ENCODE data around the gene TMEM14B. TPM values are rescaled to one million over a fixed set of nuclear protein-coding genes. Genes with fewer than 3 reads are reported as not detected.

Gene TMEM14B
- total RNA-seq, 1 donor from 2014 or later, result 62.3 TPM

DNA sequence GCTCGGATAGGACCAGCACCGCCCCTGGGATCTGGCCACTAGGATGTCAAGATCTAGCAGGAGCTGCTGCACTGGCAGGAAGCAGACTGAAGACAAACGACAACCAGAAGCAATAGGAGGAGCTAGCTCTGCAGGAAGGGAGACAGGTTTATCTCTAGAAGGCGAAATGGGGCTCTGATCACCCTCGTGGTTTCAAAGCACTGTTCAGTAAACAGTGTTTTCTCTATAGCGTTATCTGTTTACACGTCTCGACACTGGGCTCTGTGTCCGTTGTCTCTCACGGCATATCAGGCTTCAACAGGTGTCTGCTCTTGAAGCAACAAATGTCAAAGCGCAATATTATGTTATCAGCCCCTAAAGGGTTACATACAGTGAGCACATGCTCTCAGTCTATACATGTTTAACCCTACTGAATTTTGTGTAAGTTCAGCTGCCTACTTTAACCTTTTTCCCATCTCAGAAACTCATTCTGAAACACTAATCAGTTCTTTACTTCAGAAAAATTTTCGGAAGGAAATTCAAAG, 23.8 kb downstream of the TMEM14B start:
- Mint-ChIP-seq H3K9me3 (ENCODE audit: unreplicated experiment) (peaks cover 1% of the 10 kb centered on the region), H3K36me3 (ENCODE audit: unreplicated experiment) (no peaks in the 10 kb centered on the region), H3K27ac (ENCODE audit: unreplicated experiment) (no peak overlapping the region), H3K27me3 (ENCODE audit: unreplicated experiment) (no peaks in the 10 kb centered on the region), H3K4me1 (ENCODE audit: low read depth, unreplicated experiment) (no peaks in the 10 kb centered on the region), H3K4me3 (ENCODE audit: unreplicated experiment) (no peak overlapping the region)
- no peak for DNase-seq
- TF ChIP-seq, protein P1, sequence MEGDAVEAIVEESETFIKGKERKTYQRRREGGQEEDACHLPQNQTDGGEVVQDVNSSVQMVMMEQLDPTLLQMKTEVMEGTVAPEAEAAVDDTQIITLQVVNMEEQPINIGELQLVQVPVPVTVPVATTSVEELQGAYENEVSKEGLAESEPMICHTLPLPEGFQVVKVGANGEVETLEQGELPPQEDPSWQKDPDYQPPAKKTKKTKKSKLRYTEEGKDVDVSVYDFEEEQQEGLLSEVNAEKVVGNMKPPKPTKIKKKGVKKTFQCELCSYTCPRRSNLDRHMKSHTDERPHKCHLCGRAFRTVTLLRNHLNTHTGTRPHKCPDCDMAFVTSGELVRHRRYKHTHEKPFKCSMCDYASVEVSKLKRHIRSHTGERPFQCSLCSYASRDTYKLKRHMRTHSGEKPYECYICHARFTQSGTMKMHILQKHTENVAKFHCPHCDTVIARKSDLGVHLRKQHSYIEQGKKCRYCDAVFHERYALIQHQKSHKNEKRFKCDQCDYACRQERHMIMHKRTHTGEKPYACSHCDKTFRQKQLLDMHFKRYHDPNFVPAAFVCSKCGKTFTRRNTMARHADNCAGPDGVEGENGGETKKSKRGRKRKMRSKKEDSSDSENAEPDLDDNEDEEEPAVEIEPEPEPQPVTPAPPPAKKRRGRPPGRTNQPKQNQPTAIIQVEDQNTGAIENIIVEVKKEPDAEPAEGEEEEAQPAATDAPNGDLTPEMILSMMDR (IDR thresholded peaks at IDR 0.05; ENCODE audit: partially characterized antibody, unreplicated experiment), result no peak

DNA sequence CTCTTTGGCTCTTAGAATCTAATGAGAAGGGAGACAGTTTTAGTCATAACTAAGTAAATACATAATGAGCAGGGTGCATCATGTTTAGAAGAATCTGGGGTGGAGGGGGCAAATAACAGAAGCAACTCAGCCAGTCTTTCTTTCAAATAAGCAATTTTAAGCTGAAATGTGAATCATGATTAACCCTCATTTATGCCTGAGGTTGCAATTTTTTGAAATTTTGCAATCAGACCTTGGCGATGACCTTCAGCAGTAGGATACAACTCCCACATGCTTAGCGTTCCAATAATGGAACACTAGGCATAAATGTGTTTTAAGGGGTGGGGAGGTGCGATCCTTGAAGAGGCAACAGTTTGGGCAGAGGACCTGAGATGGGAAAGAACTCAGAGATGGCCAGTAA, 30.6 kb downstream of the TMEM14B start:
- Mint-ChIP-seq H3K36me3 (ENCODE audit: unreplicated experiment) (no peaks in the 10 kb centered on the region), H3K4me1 (ENCODE audit: low read depth, unreplicated experiment) (no peaks in the 10 kb centered on the region), H3K9me3 (ENCODE audit: unreplicated experiment) (no peaks in the 10 kb centered on the region), H3K27ac (ENCODE audit: unreplicated experiment) (no peak overlapping the region), H3K4me3 (ENCODE audit: unreplicated experiment) (no peak overlapping the region), H3K27me3 (ENCODE audit: unreplicated experiment) (no peaks in the 10 kb centered on the region)
- DNase-seq, result no peak
- TF ChIP-seq, protein P1 (IDR thresholded peaks at IDR 0.05; ENCODE audit: partially characterized antibody, unreplicated experiment), result no peak

DNA sequence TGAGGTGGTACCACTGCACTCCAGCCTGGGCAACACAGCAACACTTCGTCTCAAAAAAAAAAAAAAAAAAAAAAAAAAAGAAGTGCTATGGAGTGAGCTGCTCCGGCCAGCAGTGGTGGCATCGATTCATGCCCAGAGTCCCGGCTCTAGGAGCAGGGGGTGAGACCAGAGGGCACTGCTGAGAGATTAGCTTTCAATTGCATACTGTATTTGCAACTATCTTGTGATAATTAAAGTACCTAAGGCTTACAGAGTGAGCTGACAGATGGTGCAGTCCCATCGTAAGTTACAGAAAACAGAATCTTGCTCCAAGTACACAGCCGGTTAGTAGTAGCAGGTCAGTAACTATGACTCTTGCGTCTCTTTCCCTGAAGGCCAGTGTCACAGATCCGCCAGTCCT, 31.5 kb downstream of the TMEM14B start:
- TF ChIP-seq, protein P1 (IDR thresholded peaks at IDR 0.05; ENCODE audit: partially characterized antibody, unreplicated experiment), result no peak
- Mint-ChIP-seq H3K36me3 (ENCODE audit: unreplicated experiment) (no peaks in the 10 kb centered on the region), H3K4me1 (ENCODE audit: low read depth, unreplicated experiment) (no peaks in the 10 kb centered on the region), H3K4me3 (ENCODE audit: unreplicated experiment) (no peak overlapping the region), H3K9me3 (ENCODE audit: unreplicated experiment) (no peaks in the 10 kb centered on the region), H3K27me3 (ENCODE audit: unreplicated experiment) (no peaks in the 10 kb centered on the region), H3K27ac (ENCODE audit: unreplicated experiment) (no peak overlapping the region)
- no peak for DNase-seq

DNA sequence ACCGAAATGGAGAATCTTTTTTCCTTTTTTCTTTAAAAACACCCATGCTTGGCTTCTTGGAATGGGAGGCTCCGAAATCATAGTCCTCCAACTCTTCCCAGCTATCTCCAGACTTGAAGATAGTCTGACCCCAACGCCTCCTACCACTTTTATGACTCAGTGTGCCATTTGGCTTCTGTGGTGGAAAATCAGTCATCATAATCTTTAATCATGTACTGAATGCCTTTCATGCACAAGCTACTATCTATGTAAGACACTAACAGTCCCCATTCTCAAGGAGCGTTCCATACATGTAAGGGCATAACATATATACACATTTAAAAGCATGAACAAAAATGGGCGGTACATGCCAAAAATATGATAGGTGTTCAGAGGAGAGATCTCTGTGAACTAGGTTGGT, 44.1 kb downstream of the TMEM14B start:
- no peaks in the 10 kb centered on the region for H3K9me3 Mint-ChIP-seq (ENCODE audit: unreplicated experiment)

DNA sequence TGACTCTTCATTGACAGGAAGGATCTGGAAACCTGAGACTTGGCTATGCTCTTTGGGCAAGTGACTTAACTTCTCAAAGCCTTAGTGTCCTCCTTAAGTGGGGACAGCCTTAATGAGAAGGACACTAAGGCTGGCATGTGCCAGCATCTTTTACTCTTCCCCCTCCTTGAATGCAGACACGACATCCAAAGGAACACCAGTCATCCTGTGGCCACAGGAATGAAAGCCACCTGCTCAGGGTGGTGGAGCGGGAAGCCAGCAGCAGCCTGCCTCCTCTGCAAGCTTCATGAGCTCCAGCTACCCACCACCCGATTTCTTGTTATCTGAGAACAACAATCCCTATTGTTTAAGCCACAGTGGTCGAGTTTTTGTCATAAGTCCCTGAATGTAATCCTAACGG, 44.5 kb downstream of the TMEM14B start:
- no peaks in the 10 kb centered on the region for H3K27me3 Mint-ChIP-seq (ENCODE audit: unreplicated experiment)
- no peaks in the 10 kb centered on the region for H3K4me1 Mint-ChIP-seq (ENCODE audit: low read depth, unreplicated experiment)
- no peak overlapping the region for H3K27ac Mint-ChIP-seq (ENCODE audit: unreplicated experiment)
- TF ChIP-seq, protein P1 (IDR thresholded peaks at IDR 0.05; ENCODE audit: partially characterized antibody, unreplicated experiment), result no peak
- no peak for DNase-seq
- no peak overlapping the region for H3K4me3 Mint-ChIP-seq (ENCODE audit: unreplicated experiment)
- no peaks in the 10 kb centered on the region for H3K36me3 Mint-ChIP-seq (ENCODE audit: unreplicated experiment)
- H3K9me3 Mint-ChIP-seq (ENCODE audit: unreplicated experiment), result no peaks in the 10 kb centered on the region

More for the DNA sequence above, 44.1 kb downstream of the TMEM14B start:
- TF ChIP-seq, protein P1 (IDR thresholded peaks at IDR 0.05; ENCODE audit: partially characterized antibody, unreplicated experiment), result no peak
- no peak overlapping the region for H3K4me3 Mint-ChIP-seq (ENCODE audit: unreplicated experiment)
- no peaks in the 10 kb centered on the region for H3K4me1 Mint-ChIP-seq (ENCODE audit: low read depth, unreplicated experiment)
- no peaks in the 10 kb centered on the region for H3K27me3 Mint-ChIP-seq (ENCODE audit: unreplicated experiment)
- no peak for DNase-seq
- H3K27ac Mint-ChIP-seq (ENCODE audit: unreplicated experiment), result no peak overlapping the region
- H3K36me3 Mint-ChIP-seq (ENCODE audit: unreplicated experiment), result no peaks in the 10 kb centered on the region
